HEK293 (cell line): Measurements from ENCODE around the gene GRK5.

Experiments
- CTCF ChIA-PET: fragments of 350-600 bp; formaldehyde crosslinking; extraction: SDS; loops from one replicate; lab custom pipeline; 2021; ENCODE audit warnings: antibody characterized with exemption; lab: Yijun Ruan, JAX
- POLR2A ChIA-PET: fragments of 300-600 bp; formaldehyde crosslinking; extraction: SDS; loops from one replicate; lab custom pipeline; 2020; ENCODE audit warnings: antibody characterized with exemption, inconsistent platforms; lab: Yijun Ruan, JAX
- H3K27ac ChIP-seq: fragments of 200-500 bp; sonication (Bioruptor generic); 2 replicates; pipeline ENCODE4 v1.5.1; 2014; ENCODE audit warnings: low read depth, low read length, control low read depth, inconsistent platforms; ENCODE audit errors: extremely low read depth
- H3K36me3 ChIP-seq, 2 experiments: fragments of 200-500 bp in 1 of 2; sonication (Bioruptor generic) in 1 of 2; 1 replicate in 1 of 2; 2 replicates in 1 of 2; pipeline ENCODE4 v1.5.1; 2014 to 2017; ENCODE audit warnings: inconsistent platforms in 2 of 2, low read length in 2 of 2; ENCODE audit not compliant: control insufficient read depth in 2 of 2, insufficient read depth in 1 of 2
- H3K4me1 ChIP-seq: fragments of 200-500 bp; sonication (Bioruptor generic); 2 replicates; pipeline ENCODE4 v1.5.1; 2014; ENCODE audit warnings: mild to moderate bottlenecking, low read length, inconsistent platforms; ENCODE audit not compliant: control insufficient read depth, insufficient read depth
- H3K4me3 ChIP-seq: 2 replicates; pipeline ENCODE4 v1.5.1; 2011; ENCODE audit warnings: low read depth, mild to moderate bottlenecking, control low read depth, low read length, moderate library complexity
- H3K9me3 ChIP-seq: fragments of 200-500 bp; sonication (Bioruptor generic); 2 replicates; pipeline ENCODE4 v1.5.1; 2014; ENCODE audit warnings: low read depth, low read length, inconsistent platforms; ENCODE audit not compliant: control insufficient read depth, insufficient read depth
- GLI2 ChIP-seq: fragments of 450-650 bp; formaldehyde crosslinking; IDR thresholded peaks from 2 replicates; pipeline ENCODE4; 2017; ENCODE audit warnings: missing biosample characterization, missing genetic modification characterization, low read depth, borderline replicate concordance
- KLF10 ChIP-seq: fragments of 450-650 bp; IDR thresholded peaks from 2 replicates; pipeline ENCODE4 v1.5.1; 2018; ENCODE audit warnings: missing biosample characterization, mild to moderate bottlenecking, missing genetic modification characterization
- KLF8 ChIP-seq: fragments of 450-650 bp; formaldehyde crosslinking; IDR thresholded peaks from 2 replicates; pipeline ENCODE4 v1.5.1; 2016; ENCODE audit warnings: missing biosample characterization, missing genetic modification characterization
- SP2 ChIP-seq: fragments of 450-650 bp; formaldehyde crosslinking; IDR thresholded peaks from 2 replicates; pipeline ENCODE4 v1.5.1; 2016; ENCODE audit warnings: missing biosample characterization, missing genetic modification characterization
- SP3 ChIP-seq: fragments of 450-650 bp; formaldehyde crosslinking; IDR thresholded peaks from 2 replicates; pipeline ENCODE4 v1.5.1; 2016; ENCODE audit warnings: missing biosample characterization, missing genetic modification characterization
- ZBTB7A ChIP-seq: fragments of 450-650 bp; formaldehyde crosslinking; IDR thresholded peaks from 2 replicates; pipeline ENCODE4 v1.5.1; 2016; ENCODE audit warnings: low read depth, missing biosample characterization, missing genetic modification characterization
- ZBTB8A ChIP-seq: fragments of 450-650 bp; formaldehyde crosslinking; IDR thresholded peaks from 2 replicates; pipeline ENCODE4 v1.5.1; 2016; ENCODE audit warnings: missing biosample characterization, missing genetic modification characterization
- ZFHX2 ChIP-seq: fragments of 450-650 bp; formaldehyde crosslinking; conservative IDR thresholded peaks from 2 replicates; pipeline ENCODE4 v1.5.1; 2016; ENCODE audit warnings: missing biosample characterization, missing genetic modification characterization
- ZNF16 ChIP-seq: fragments of 450-650 bp; formaldehyde crosslinking; IDR thresholded peaks from 2 replicates; pipeline ENCODE4 v1.5.1; 2016; ENCODE audit warnings: low read depth, missing biosample characterization, missing genetic modification characterization
- ZNF18 ChIP-seq: fragments of 450-650 bp; formaldehyde crosslinking; IDR thresholded peaks from 2 replicates; pipeline ENCODE4 v1.5.1; 2016; ENCODE audit warnings: missing biosample characterization, missing genetic modification characterization
- ZNF362 ChIP-seq: fragments of 450-650 bp; formaldehyde crosslinking; IDR thresholded peaks from 2 replicates; pipeline ENCODE4 v1.5.1; 2016; ENCODE audit warnings: missing biosample characterization, missing genetic modification characterization
- ZNF37A ChIP-seq: fragments of 450-650 bp; IDR thresholded peaks from 2 replicates; pipeline ENCODE4 v1.5.1; 2018; ENCODE audit warnings: missing biosample characterization, missing genetic modification characterization
- ZNF426 ChIP-seq: fragments of 450-650 bp; formaldehyde crosslinking; IDR thresholded peaks from 2 replicates; pipeline ENCODE4 v1.5.1; 2017; ENCODE audit warnings: missing biosample characterization, missing genetic modification characterization, mild to moderate bottlenecking, inconsistent platforms, moderate library complexity
- ZNF513 ChIP-seq: fragments of 450-650 bp; IDR thresholded peaks from 2 replicates; pipeline ENCODE4 v1.5.1; 2018; ENCODE audit warnings: missing biosample characterization, missing genetic modification characterization
- ZSCAN18 ChIP-seq: fragments of 450-650 bp; formaldehyde crosslinking; IDR thresholded peaks from 2 replicates; pipeline ENCODE4 v1.5.1; 2016; ENCODE audit warnings: missing biosample characterization, missing genetic modification characterization
- ZSCAN30 ChIP-seq: fragments of 450-650 bp; IDR thresholded peaks from 2 replicates; pipeline ENCODE4 v1.5.1; 2018; ENCODE audit warnings: missing biosample characterization, mild to moderate bottlenecking, missing genetic modification characterization, moderate library complexity
- ZXDB ChIP-seq: fragments of 450-650 bp; formaldehyde crosslinking; IDR thresholded peaks from 2 replicates; pipeline ENCODE4 v1.5.1; 2016; ENCODE audit warnings: missing biosample characterization, missing genetic modification characterization
- TF ChIP-seq, protein P1 (sequence below): fragments of 450-650 bp; formaldehyde crosslinking; IDR thresholded peaks from 2 replicates; pipeline ENCODE4 v1.5.1; 2016; ENCODE audit warnings: missing biosample characterization, missing genetic modification characterization
- TF ChIP-seq, protein P2 (sequence below): fragments of 450-650 bp; formaldehyde crosslinking; IDR thresholded peaks from 2 replicates; pipeline ENCODE4 v1.5.1; 2016; ENCODE audit warnings: missing biosample characterization, missing genetic modification characterization, borderline replicate concordance

GRK5 gene

DNA sequence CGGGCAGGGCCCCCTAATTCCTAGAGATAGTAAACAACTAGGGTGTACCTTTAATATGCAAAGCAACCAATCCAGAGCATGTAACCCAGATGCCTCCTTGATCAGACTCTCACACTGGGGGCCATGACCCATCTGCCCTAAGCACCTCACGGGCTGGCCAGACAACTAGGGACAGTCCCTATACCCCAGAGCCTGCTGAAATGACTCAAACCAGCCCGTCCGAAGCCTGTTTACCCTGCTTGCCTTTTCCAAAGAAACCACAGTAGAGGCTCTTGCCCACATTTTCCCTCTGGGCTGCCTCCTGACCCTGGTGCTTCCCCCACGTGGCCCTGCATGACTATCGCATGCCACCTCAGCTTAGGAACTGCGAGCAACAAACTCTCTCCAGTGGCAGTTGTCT lies 288.9 kb downstream of the GRK5 start (continued):
- TF ChIP-seq ZNF513, result no peak

DNA sequence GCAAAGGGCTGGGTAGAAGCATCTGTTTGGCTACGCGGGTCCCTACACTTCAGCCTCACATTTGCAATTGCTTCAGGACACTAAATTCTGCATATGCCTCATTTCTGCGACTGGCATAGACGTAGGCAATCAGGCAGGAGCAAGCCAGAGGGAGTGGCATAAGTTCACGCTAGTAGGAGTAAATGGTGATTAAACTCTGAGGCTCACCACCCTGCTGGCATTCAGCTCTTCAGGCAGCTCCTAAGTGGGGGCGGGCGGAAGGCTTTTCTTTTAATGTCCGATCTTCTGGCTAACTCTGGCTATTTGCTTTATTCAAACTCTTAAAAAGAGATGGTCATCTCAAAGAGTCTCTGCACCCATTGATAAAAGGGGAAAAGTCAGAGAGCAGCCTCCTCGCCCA lies 289.9 kb downstream of the GRK5 start:
- H3K4me1 ChIP-seq, result peaks cover 5% of the 10 kb centered on the region
- H3K9me3 ChIP-seq, result no peaks in the 10 kb centered on the region
- POLR2A ChIA-PET, result no interaction called here
- H3K36me3 ChIP-seq, result peaks cover 0 to 12% of the 10 kb centered on the region in 2 experiments; a peak in 1 of 3 replicates
- H3K4me3 ChIP-seq, result no peak overlapping the region
- CTCF ChIA-PET, result no interaction called here
- no peak overlapping the region for H3K27ac ChIP-seq
- TF ChIP-seq ZXDB (tag by site-specific recombination) (no peak), ZSCAN30 (tag by site-specific recombination) (no peak), KLF8 (no peak), SP2 (tag by site-specific recombination) (no peak), ZNF362 (no peak), ZFHX2 (no peak), SP3 (tag by site-specific recombination) (no peak), ZNF426 (tag by site-specific recombination) (no peak), ZBTB7A (tag by site-specific recombination) (no peak), ZNF18 (tag by site-specific recombination) (no peak), ZSCAN18 (tag by site-specific recombination) (no peak), GLI2 (tag by site-specific recombination) (no peak), ZNF16 (tag by site-specific recombination) (no peak), KLF10 (no peak), ZNF37A (tag by site-specific recombination) (no peak), ZBTB8A (tag by site-specific recombination) (no peak)
- TF ChIP-seq, protein P1, sequence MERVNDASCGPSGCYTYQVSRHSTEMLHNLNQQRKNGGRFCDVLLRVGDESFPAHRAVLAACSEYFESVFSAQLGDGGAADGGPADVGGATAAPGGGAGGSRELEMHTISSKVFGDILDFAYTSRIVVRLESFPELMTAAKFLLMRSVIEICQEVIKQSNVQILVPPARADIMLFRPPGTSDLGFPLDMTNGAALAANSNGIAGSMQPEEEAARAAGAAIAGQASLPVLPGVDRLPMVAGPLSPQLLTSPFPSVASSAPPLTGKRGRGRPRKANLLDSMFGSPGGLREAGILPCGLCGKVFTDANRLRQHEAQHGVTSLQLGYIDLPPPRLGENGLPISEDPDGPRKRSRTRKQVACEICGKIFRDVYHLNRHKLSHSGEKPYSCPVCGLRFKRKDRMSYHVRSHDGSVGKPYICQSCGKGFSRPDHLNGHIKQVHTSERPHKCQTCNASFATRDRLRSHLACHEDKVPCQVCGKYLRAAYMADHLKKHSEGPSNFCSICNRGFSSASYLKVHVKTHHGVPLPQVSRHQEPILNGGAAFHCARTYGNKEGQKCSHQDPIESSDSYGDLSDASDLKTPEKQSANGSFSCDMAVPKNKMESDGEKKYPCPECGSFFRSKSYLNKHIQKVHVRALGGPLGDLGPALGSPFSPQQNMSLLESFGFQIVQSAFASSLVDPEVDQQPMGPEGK (tag by site-specific recombination), result no peak
- TF ChIP-seq, protein P2, sequence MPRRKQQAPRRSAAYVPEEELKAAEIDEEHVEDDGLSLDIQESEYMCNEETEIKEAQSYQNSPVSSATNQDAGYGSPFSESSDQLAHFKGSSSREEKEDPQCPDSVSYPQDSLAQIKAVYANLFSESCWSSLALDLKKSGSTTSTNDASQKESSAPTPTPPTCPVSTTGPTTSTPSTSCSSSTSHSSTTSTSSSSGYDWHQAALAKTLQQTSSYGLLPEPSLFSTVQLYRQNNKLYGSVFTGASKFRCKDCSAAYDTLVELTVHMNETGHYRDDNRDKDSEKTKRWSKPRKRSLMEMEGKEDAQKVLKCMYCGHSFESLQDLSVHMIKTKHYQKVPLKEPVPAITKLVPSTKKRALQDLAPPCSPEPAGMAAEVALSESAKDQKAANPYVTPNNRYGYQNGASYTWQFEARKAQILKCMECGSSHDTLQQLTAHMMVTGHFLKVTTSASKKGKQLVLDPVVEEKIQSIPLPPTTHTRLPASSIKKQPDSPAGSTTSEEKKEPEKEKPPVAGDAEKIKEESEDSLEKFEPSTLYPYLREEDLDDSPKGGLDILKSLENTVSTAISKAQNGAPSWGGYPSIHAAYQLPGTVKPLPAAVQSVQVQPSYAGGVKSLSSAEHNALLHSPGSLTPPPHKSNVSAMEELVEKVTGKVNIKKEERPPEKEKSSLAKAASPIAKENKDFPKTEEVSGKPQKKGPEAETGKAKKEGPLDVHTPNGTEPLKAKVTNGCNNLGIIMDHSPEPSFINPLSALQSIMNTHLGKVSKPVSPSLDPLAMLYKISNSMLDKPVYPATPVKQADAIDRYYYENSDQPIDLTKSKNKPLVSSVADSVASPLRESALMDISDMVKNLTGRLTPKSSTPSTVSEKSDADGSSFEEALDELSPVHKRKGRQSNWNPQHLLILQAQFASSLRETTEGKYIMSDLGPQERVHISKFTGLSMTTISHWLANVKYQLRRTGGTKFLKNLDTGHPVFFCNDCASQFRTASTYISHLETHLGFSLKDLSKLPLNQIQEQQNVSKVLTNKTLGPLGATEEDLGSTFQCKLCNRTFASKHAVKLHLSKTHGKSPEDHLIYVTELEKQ (tag by site-specific recombination), result no peak
